Activated CD4-positive, alpha-beta T cell treated with anti-CD3 and anti-CD28 coated beads for 36 hours (primary cell): ENCODE results near the gene GLP2R. TPM values are rescaled to one million over a fixed set of nuclear protein-coding genes. Genes with fewer than 3 reads are reported as not detected.

ENCODE experiments used
- total RNA-seq, 2 experiments: library from RNA; stranded (reverse); gene quantifications; one replicate each; pipeline ENCODE4 v1.2.3, GENCODE V29; 2021

GLP2R gene
- total RNA-seq, 2 experiments from 2014 or later = not detected

Other genes with a start within 250 kb of the GLP2R start
- not detected for gene CFAP52, start 249.3 kb upstream of the GLP2R start, total RNA-seq
- under 1 TPM; 0.25 to 0.33 TPM for gene USP43, start 180.4 kb upstream of the GLP2R start, total RNA-seq
- not detected for gene DHRS7C, start 34.3 kb upstream of the GLP2R start, total RNA-seq
- not detected for gene GSG1L2, start 3.8 kb upstream of the GLP2R start, total RNA-seq
- not detected for gene RCVRN, start 79.3 kb downstream of the GLP2R start, total RNA-seq